NCI-H446 treated with DMSO at 0.1 percent for 48 hours (cell line): ENCODE results near the gene SLC43A2.

ENCODE experiments used
- DNase-seq: peaks from one replicate; lab custom pipeline; 2025; lab: John Stamatoyannopoulos, UW

The SLC43A2 gene

DNA sequence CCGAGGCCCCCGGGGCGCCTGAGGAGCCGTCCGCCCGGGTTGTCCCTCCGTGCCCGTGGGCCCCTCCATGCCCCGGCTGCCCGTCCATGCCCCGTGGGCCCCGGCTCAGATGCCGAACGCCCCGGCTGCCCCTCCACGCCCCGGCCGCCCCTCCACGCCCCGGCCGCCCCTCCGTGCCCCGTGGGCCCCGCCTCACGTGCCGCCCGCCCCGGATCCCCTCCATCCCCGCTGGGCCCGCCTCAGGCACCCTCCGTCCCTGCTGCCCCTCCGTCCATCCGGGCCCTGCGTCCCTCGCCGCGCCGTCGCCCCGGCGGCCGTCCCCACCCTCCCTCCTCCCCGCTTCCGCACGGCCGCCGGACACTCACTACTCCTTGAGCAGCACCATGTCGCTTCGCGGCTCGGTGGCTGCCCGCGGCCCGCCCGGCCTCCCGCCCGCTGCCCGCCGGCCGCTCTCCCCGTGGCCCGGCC lies 66.4 kb downstream of the SLC43A2 start:
- no peak for DNase-seq

DNA sequence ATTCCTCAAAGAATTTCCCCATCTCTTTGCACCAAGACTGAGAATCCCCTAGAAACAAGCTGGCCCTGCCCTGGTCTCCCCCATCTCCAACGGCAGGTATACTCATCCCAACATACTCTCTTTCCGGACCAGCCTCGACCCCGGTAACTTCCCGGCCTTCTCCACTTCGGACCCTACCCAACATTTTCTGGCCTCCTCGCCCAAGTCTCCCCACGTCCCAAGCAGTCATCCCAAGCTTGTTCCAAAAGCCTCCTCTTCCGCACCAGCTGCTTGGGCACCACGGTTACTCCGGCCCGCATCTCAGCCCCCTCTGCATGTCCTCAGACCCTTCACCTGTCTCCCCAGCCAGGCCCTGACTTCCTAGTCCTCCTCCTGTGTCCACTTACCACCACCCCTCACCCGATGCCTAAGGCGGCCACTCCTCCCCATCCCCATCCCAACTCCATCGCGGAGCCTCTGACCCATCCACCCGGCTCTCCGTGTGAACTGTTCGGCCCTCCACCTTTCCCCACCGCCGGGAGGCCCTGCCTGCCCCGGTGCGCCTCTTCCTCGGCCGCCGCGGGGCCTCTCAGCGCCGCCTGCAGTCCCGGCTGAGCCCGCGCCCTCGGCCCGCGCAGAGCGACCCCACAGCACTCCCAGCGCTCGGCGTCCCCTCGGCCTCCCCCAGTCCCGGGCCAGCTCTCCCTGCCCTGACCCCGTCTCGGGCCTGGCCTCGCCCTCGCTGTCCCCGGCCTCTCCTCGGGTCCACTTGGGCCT lies 67.0 kb downstream of the SLC43A2 start:
- DNase-seq = no peak

DNA sequence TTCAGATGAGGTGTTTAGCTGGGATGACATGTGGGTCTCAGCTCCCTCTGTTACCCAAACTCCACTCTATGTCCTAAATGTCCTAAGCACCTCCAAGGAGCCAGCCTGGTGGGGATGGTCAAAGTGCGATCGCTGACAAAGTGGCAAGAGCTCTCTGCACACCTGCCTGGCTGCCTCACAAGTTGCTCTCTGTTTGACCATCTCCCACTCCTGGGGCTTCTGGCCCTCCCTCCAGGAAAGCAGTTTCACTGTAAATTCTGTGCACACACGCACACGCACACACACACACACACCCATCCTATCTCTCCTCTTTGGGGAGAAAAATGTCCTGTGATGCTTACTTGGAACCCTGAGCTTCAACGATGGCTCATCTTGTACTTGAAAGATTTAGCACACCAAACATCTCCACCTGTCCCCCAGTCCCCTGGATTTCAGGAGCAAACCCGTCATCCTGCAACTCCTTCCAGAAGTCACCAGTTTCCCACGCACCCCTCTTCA lies 67.7 kb downstream of the SLC43A2 start:
- DNase-seq = no peak

DNA sequence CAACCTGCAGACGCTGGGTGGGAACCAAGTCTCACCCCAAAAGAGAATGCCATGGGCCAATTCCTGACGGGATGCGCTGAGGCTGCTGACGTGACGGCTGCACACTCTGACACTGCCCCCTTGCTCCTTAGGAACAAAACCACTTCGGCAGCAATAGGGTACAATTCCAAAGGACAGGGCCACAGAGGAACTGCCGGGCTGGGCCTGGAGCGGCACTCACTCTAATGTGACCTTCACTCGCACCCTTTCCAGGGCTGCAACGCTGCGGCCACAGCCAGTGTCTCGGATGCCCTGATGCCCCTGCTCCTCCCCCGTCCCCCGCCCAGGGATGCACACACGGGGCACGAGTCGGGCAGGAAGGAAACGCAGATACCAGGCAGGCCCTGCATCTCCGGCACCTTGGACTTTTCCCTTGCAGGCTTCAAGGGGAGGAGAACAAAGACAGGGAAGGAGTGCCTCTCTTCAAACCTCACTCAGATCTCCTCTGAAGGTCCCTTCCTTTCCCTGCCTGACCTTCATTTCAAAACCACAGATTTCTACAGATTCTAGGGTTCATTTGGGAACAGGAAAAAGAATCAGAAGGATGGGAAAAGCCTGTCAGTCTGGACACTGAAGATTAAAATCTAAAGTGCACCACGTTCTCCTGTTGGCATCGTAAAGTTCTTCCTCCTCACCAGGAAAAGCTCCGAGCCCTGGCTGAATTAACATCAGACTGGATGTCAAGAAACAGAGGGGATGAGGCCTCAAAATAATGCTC lies 68.4 kb downstream of the SLC43A2 start:
- no peak for DNase-seq

DNA sequence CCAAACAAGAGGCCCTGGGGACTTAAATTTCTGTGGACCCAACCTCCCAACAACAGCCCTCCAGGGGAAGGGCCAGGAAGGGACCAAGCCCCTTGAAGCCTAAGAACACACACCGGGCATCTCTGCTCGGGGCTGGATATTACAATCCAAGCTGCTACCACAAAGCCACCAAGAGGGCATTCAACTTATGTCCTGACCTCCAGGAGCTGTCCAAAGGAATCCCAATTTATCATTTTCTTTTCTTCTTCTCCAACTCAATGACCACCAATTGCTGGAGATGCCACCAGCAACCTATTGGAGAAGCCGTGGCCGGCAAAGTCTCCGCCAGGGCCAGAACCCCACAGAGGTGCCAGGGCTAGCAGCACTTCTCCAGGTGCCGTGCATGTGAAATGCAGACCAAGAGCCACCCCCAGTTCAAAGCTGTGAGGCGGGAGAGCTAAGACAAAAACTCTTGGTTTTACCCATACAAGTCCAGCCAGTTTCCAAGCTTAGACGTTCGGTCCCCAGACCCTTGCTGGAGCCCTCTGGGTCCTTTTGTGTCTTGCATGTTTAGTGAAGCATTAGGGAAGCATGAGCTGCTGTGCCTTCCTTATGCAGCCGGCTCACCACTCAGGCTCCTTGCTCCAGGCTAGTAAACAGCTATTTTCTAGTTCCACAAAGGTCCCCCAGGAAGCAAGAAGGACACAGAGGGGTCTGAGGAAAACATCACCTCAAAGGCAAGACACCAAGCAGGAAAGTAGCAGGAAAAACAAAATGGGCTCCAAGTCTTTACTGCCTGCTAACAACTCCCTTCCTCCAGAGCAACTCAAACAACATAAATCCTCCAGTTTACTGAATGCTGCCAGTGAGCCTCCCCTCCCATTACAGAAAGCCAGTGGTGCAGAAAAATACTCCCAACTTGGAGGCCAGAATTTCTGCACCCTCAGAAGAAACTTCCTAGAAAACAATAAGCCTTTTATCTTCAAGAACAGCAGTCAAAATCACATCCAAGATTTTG lies 69.3 kb downstream of the SLC43A2 start:
- DNase-seq = no peak

GRCh38 chr17:1558401-1558800 lies 70.2 kb downstream of the SLC43A2 start:
- no peak for DNase-seq

- DNase-seq = no peak
Observed at GRCh38 chr17:1557355-1558095, 71.1 kb downstream of the SLC43A2 start.

DNA sequence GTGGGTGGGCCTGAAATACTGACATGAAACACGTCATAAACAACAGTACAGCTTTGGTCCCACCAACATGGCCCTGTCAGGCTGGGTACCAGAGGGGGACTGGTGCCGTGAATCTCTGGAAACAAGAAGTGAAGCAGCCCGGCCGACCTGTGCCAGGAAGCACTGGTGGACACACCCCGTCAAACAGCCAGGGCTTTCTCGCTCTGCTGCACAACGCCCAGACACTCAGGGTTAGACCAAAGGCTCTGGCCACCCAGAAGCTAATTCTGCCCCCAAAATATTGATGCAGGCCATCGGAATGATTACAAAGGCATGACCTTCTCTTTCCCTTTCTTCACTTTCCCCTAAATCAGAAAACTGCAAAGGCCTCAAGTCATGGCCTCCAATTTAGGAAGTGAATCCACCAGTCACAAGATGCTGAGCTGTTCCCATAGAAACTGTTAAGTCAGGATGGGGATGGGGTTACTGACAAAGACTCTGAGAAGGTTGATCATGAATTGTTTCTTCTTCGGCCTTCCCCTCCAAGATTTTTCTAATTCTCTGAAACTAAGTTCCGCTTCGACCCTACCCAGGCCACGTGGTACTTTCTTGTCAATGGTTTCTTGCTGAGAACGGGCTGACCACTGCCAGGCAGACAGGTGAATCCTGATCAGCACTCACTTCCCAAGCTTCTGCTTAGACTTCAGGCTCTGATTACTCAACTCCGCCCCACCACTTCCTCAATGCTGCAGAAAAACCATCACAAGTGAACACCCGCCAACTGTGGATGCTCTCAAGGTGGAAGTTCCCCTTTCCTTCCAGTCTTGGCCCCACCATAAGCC lies 72.8 kb downstream of the SLC43A2 start:
- no peak for DNase-seq

GRCh38 chr17:1554751-1555540 lies 73.7 kb downstream of the SLC43A2 start:
- no peak for DNase-seq

DNA sequence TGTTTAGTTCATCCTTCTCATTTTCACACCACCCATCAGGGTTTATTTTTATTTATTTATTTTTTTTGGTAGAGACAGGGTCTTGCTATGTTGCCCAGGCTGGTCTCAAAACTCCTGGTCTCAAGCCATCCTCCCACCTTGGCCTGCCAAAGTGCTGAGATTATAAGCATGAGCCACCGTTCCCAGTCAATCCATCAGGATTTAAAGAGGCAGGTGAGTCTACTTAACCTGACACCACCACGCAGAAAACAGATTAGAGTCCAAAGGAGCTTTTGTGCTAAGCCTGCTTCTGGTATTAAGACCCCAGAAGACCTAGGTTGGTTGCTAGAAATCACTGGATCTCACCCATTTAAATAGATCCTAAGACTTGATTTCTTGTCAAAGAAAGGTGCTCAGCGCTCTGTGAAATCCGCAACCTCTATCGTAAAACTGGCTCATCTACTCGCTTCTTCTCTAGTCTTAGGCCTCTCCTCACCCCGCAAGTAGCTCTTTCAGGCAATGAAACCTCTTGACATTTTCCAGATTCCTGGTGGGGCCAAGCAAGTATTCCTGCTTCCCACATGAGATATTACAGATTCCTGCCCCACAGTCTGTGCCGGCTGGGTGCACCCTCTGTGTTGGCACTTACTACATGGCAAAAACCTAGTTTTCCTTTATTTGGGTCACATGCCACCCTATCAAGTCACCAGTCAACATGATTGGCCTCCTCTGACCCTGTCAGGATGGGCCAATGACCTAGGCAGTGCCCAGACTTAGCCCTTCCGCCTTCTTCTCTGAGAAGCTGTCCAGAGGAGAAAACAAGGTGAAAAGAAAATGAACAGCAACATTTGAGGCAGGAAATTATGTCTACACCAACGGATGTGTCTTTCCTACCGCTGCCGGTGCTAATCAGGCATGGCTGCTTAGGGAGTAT lies 75.0 kb downstream of the SLC43A2 start:
- no peak for DNase-seq

- no peak for DNase-seq
Observed at GRCh38 chr17:1552932-1553331, 75.7 kb downstream of the SLC43A2 start.

DNA sequence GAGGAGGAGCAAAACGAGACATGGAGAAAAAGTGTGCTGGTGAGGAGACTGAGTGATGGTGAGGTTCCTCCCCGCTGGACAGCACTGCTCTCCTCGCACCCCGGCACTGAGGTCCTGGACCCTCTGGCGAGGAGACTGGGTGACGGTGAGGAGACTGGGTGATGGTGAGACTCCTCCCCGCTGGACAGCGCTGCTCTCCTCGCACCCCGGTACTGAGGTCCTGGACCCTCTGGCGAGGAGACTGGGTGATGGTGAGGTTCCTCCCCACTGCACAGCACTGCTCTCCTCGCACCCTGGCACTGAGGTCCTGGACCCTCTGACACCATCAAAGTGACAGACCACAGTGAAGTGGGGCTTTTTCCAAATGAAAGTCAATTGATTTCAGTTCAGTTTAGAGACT lies 76.9 kb downstream of the SLC43A2 start:
- DNase-seq = no peak

DNA sequence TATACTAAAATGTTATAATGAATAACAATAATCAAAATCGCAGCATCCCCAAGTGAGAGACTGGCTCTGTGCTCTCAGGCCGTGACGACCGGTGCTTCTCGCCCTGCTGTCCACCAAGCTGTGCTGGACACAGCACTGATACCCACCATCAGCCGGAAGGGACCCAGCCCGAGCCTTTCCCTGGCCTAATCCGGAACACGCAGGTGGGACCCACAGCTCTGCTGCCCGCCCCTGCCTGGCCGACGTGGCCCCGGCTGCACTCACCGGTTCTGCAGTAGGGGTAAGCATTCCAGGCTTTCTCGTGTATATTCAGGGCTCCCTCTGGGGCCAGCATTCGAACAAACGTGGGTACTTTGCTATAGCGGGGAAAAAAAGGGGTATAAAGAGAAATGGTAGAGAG lies 80.6 kb downstream of the SLC43A2 start:
- DNase-seq = no peak

- no peak for DNase-seq
Observed at GRCh38 chr17:1546292-1546922, 82.2 kb downstream of the SLC43A2 start.

- DNase-seq = no peak
Observed at GRCh38 chr17:1545618-1546017, 83.0 kb downstream of the SLC43A2 start.

GRCh38 chr17:1542316-1542715 lies 86.3 kb downstream of the SLC43A2 start:
- DNase-seq = no peak

DNA sequence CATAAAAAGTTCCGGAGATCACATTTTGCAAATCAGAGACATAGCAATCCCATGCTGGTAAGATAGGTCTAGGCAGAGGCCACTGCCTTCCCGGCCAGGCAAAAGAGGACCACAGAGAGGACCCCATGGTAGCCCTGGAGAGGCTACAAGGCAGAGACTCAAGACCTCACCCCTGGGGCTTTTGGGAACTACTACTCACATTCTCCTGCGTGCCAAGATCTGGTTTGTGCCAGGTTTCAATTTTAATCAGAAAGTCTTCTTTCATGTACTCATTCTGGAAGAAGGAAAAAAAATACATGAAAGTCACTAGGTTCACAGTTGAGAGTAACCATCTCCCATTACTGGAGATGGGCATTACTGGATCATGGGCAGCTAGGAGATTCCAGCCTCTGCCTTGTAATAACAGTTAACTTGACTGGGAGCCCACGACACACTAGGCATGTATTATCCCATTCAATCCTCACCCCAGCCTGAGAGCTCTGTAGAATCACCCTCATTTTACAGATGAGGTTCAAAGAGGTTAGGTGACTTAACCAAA lies 87.2 kb downstream of the SLC43A2 start:
- DNase-seq = no peak

- no peak for DNase-seq
Observed at GRCh38 chr17:1539811-1540210, 88.8 kb downstream of the SLC43A2 start.
